Measurements from ENCODE around the gene KIAA0513. TPM values are rescaled to one million over a fixed set of nuclear protein-coding genes. Genes with fewer than 3 reads are reported as not detected.

Gene KIAA0513
- total and polyA plus RNA-seq, 2 of the 13 experiments (the other 11 are each of a cell fraction or from before 2014, with no cell fraction given) = 1.8 TPM

DNA sequence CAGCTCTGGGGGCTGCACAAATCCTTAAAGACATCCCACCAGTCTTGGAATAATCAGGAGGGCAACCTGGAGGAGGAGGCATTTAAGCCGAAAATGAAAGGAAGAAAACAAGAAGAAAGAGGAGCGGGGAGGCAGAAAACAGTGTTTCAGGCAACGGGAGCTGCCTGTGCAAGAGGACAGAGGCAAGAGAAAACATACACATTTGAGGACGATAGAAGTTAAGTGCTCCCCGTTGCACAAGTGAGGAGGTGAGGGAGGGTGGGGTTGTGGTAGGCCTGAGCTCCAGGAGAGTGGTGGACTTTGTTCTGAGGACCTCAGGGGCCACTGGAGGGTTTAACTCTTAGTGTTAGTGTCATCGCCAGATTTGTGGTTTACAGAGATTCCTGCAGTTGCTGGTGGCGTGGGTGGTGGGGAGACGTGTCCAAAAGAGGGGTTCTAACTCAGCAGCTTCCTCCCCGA is 112.3 kb downstream of the KIAA0513 start (continued):
- TF ChIP-seq ARID4A (CRISPR knock-in tag; IDR thresholded peaks at IDR 0.05; ENCODE audit: borderline replicate concordance) = peak; percentile 44; the same call in 1 of the 2 replicates
- peak; percentile 37; the same call in 1 of the 2 replicates for TF ChIP-seq HOXA3 (CRISPR knock-in tag; IDR thresholded peaks at IDR 0.05)
- TF ChIP-seq ZNF484 (CRISPR knock-in tag; IDR thresholded peaks at IDR 0.05; ENCODE audit: borderline replicate concordance, low read depth) = peak; percentile 82; the same call in 1 of the 2 replicates
- TF ChIP-seq SNAPC5 (CRISPR knock-in tag; IDR thresholded peaks at IDR 0.05; ENCODE audit: borderline replicate concordance) = no peak
- TF ChIP-seq ZNF317 (CRISPR knock-in tag; IDR thresholded peaks at IDR 0.05) = 0 out of 2 replicates have a peak, but pooled peaks have one; percentile 3
- TF ChIP-seq RARA (CRISPR knock-in tag; IDR thresholded peaks at IDR 0.05) = peak; percentile 73
- TF ChIP-seq ZNF737 (CRISPR knock-in tag; IDR thresholded peaks at IDR 0.05; ENCODE audit: borderline replicate concordance) = no peak
- peak; percentile 90 for TF ChIP-seq CEBPB (IDR thresholded peaks at IDR 0.05; ENCODE audit: borderline replicate concordance, low read depth, low read length)
- TF ChIP-seq ZNF577 (CRISPR knock-in tag; IDR thresholded peaks at IDR 0.05; ENCODE audit: borderline replicate concordance, low read depth) = no peak
- peak; percentile 87 for TF ChIP-seq ZMYM3 (CRISPR knock-in tag; IDR thresholded peaks at IDR 0.05)
- peak in 1 of 2 experiments; percentile 36; a peak in 1 of 4 replicates for TF ChIP-seq KLF16 (CRISPR knock-in tag; IDR thresholded peaks at IDR 0.05)
- no peak for TF ChIP-seq ZNF607 (CRISPR knock-in tag; IDR thresholded peaks at IDR 0.05; ENCODE audit: borderline replicate concordance)
- no peak for TF ChIP-seq KMT2A (CRISPR knock-in tag; IDR thresholded peaks at IDR 0.05)
- TF ChIP-seq, protein P1, sequence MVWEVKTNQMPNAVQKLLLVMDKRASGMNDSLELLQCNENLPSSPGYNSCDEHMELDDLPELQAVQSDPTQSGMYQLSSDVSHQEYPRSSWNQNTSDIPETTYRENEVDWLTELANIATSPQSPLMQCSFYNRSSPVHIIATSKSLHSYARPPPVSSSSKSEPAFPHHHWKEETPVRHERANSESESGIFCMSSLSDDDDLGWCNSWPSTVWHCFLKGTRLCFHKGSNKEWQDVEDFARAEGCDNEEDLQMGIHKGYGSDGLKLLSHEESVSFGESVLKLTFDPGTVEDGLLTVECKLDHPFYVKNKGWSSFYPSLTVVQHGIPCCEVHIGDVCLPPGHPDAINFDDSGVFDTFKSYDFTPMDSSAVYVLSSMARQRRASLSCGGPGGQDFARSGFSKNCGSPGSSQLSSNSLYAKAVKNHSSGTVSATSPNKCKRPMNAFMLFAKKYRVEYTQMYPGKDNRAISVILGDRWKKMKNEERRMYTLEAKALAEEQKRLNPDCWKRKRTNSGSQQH (CRISPR knock-in tag; IDR thresholded peaks at IDR 0.05; ENCODE audit: low read depth) = 0 out of 2 replicates have a peak, but pooled peaks have one; percentile 34
- peak; percentile 91 for TF ChIP-seq PAXIP1 (CRISPR knock-in tag; conservative IDR thresholded peaks at IDR 0.05)
- TF ChIP-seq IRF2 (CRISPR knock-in tag; IDR thresholded peaks at IDR 0.05) = peak; percentile 53; the same call in 1 of the 2 replicates
- TF ChIP-seq, protein P2, sequence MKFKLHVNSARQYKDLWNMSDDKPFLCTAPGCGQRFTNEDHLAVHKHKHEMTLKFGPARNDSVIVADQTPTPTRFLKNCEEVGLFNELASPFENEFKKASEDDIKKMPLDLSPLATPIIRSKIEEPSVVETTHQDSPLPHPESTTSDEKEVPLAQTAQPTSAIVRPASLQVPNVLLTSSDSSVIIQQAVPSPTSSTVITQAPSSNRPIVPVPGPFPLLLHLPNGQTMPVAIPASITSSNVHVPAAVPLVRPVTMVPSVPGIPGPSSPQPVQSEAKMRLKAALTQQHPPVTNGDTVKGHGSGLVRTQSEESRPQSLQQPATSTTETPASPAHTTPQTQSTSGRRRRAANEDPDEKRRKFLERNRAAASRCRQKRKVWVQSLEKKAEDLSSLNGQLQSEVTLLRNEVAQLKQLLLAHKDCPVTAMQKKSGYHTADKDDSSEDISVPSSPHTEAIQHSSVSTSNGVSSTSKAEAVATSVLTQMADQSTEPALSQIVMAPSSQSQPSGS (CRISPR knock-in tag; IDR thresholded peaks at IDR 0.05) = 0 out of 2 replicates have a peak, but pooled peaks have one; percentile 53
- TF ChIP-seq ZSCAN9 (CRISPR knock-in tag; IDR thresholded peaks at IDR 0.05; ENCODE audit: borderline replicate concordance) = peak; percentile 52; the same call in 1 of the 2 replicates
- TF ChIP-seq TRIM24 (CRISPR knock-in tag; IDR thresholded peaks at IDR 0.05) = no peak

All from HepG2 (cell line).